GM19099 (cell line): Measurements from ENCODE around the gene FRMD4A.

Source experiments
- POLR2A ChIP-seq: IDR thresholded peaks from 3 replicates; pipeline ENCODE4 v1.6.1; 2011; ENCODE audit warnings: low read depth; ENCODE audit not compliant: insufficient read length; ENCODE audit errors: extremely low read depth

Gene FRMD4A

GRCh38 chr10:14099885-14100284, 230.8 kb downstream of the FRMD4A start:
- TF ChIP-seq POLR2A, result no peak

DNA sequence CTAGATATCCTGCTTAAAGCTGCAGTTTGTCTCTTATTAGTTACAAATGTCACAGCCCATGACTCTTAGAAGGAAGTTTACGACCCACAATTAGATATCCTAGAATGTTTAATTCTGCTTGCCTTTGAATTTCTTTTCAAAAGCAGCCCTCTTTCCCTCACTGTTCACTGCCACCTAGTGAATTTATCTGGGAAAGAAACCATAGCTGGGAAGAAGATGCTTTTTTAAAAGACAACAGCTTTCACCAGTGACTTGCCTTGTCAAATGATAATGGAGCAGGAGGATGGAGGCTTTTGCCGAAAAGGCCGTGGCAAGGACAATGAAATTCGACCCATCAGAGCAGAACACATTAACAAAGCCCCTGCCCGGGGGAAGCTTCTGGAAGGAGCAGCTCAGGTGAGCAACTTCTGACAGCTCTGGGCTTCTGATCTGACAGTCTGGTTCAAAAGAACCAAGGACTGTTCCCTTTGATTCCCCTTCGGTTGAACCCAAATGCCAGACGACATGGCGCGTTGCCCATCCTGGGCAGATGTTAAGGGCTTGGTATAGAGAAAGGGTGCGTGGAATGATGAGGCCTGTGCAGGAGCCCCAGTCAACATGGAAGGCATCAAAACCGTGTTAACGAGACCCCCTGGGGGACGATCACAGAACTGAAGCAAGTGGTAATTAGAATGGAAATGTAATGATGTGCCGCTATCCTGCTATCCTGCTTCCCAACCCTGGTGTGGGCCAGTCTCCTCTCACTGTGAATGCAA, 236.8 kb downstream of the FRMD4A start:
- no peak for TF ChIP-seq POLR2A

DNA sequence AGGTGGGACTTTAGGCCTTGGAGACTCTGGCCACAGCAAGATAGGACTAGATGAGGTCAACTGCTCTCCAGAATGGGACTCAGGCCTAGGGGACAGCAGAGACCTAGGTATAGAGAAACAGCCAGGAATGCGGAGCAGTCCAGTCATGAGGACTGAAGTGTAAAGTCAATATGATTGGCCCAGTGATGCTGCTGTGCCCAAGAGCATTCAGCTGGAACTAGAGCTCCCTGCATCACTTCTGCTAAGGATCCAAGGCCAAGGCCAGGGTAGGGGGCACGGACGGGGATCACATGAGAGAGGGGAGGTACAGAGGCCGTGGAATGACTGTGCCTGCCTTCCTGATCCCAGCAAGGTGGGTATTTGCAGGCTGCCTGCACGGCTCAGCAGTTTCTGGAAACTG, 237.9 kb downstream of the FRMD4A start:
- TF ChIP-seq POLR2A, result no peak

DNA sequence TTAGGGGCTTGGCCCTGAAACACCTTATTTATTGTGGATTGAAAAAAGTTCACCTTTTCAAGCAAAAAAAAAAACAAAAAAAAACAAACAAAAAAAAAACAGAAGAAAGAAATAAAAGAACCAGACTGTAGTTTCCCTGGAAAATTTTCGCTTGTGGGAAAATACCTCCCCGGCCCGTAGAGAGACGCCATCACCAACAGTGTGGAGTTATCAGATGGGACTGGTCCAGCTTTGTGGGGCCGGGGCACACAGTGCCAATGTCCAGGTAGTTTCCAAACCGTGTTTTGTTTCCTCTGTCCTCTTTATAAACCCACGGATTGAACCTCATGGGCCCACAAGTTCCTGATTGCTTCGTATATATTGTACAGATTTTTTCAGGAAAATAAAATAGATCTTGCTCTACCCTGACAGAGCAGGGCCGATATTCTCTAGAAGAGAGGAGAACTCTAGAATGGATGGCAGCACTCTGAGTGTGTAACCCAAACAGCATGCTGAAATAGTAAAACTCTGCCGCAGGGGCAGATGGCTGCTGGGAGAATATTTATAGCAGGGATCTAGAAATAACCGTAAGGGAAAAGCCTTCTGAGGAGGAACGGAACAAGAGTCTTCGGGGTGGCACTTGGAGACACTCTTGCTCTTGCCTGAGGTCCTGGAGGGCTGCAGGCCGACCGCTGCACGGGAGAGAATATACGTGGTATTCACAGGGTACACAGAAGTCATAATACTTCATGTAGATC, 241.0 kb downstream of the FRMD4A start:
- no peak for TF ChIP-seq POLR2A

- no peak for TF ChIP-seq POLR2A
These were observed 243.2 kb downstream of the FRMD4A start for GRCh38 chr10:14087566-14087965.

GRCh38 chr10:14086596-14086995, 244.1 kb downstream of the FRMD4A start:
- TF ChIP-seq POLR2A, result no peak

GRCh38 chr10:14084875-14085274, 245.8 kb downstream of the FRMD4A start:
- TF ChIP-seq POLR2A, result no peak

- no peak for TF ChIP-seq POLR2A
These were observed 249.9 kb downstream of the FRMD4A start for GRCh38 chr10:14080795-14081194.

DNA sequence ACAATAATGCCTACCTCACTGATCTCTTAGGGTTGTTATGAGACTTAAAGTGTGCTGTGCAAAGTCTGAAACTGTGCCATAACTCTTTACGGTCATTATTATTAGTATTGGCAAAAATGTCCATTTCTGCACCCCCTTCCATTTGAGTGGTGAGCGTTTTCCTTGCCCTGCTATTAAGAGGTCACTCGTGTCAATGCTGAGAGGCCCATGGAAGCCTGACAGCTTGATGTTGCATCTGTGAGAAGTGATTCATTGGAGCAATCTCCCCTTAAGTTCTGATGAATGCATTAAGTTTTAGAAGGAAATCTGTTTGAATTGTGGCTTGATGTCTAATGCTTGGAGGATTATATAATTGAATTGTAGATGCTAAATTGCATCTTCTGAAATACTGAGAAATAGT, 253.3 kb downstream of the FRMD4A start:
- TF ChIP-seq POLR2A, result no peak

DNA sequence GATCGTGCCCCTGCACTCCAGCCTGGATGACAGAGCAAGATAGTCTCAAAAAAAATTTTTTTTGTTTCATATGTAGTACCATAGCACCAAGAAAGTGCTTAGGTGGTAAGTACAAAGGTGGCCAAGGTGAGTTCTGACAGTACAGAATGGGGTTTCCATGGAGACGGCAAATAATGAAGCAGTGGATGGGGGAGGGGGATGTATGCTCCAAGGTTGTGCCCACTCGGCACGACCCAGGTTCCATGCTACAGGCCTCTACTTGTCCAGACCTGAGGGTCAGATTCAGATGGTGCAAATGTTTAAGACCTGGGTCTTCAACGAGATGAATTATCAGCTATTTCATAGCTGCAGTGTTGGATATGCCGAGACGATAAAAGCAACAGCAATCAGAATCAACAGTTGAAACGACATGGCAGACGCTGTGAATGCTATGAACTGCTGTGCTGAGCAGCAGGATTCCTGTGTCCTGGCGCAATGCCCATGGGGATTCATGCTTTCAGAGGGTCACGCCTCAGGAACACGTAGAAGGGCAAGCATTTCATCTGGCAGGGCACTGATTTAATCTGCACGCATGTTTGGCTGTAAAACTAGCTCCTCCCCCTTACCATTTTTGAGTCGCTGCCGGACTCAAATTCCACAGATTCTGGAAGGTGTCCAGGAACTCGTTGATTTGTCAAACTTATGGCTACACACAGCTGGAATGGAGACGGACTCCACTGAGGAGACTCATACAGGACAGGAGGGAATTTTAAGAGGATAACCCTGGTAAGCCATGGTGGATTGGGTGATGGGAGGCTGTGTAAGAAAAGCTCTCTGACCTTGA, 256.5 kb downstream of the FRMD4A start:
- no peak for TF ChIP-seq POLR2A

DNA sequence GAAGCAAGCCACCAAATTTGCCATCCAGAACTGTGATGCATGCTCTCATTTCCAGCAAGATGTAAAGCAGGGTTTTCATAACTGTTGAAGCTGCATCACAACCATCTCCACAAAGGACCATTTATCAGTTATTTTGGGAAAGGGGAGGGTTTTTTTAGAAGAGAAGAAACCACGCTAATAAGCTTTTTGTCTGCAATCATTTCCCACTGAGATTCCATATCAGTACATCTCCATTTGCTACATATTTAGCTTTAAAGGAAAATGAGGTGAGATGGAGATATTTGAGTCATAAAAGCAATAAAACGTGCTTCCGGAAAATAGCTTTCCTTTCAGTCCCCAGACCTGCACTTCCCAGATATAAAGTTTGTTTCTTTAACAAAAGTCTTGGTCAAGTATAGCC, 258.2 kb downstream of the FRMD4A start:
- TF ChIP-seq POLR2A, result no peak

DNA sequence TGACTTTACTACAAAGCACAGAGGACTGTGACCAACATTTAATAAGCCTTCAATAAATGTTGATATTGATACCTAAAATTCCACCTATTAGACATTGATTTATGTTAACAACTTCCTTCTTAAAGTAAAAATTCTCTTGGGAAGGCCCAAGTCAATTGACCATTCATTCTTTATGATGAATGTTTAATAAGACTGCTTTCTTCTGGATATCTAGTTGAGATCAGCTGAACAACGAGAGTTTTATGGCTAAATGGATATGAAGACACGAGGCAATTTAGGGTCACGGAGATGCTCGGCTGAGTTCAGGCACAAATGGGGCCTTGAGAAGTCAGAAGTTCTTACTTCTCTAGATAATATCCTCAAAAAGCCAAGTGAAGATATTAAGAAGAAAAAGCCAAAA, 258.8 kb downstream of the FRMD4A start:
- no peak for TF ChIP-seq POLR2A

- no peak for TF ChIP-seq POLR2A
These were observed 262.0 kb downstream of the FRMD4A start for GRCh38 chr10:14068601-14069250.

- TF ChIP-seq POLR2A, result no peak
These were observed 264.6 kb downstream of the FRMD4A start for GRCh38 chr10:14066106-14066505.

- no peak for TF ChIP-seq POLR2A
These were observed 267.0 kb downstream of the FRMD4A start for GRCh38 chr10:14063531-14064285.
